Measurements from ENCODE around the gene GRIN2A.

GRCh38 chr16:9870962-9871361 is 311.3 kb downstream of the GRIN2A start:
- TF ChIP-seq POLR2A (IDR thresholded peaks at IDR 0.05; ENCODE audit: low read length) (no peak), GATA1 (IDR thresholded peaks at IDR 0.05; ENCODE audit: low read depth, low read length) (no peak)

Data from erythroblast (primary cell).